ENCODE measurements around the gene MTERF2. TPM values are rescaled to one million over a fixed set of nuclear protein-coding genes. Genes with fewer than 3 reads are reported as not detected.
"Not testable (repeated sequence)": the region's sequence is repeated elsewhere in the genome, so short reads cannot be mapped to it uniquely, and the experiment has no call there.

The MTERF2 gene
- total RNA-seq, 1 experiment from 2014 or later: 10.6 TPM

- no peaks in the 10 kb centered on the region for H3K27me3 Mint-ChIP-seq (ENCODE audit: unreplicated experiment)
- BruUV-seq (replicated peaks): no TSS peak
- no peak overlapping the region for H3K27ac Mint-ChIP-seq (ENCODE audit: unreplicated experiment)
- no peak for TF ChIP-seq CTCF (IDR thresholded peaks at IDR 0.05; ENCODE audit: unreplicated experiment)
- H3K4me3 Mint-ChIP-seq (ENCODE audit: low read depth, unreplicated experiment): no peak overlapping the region
- H3K4me1 Mint-ChIP-seq (ENCODE audit: low read depth, unreplicated experiment): no peaks in the 10 kb centered on the region
- DNase-seq: no peak
- H3K9me3 Mint-ChIP-seq (ENCODE audit: low read depth, unreplicated experiment): no peaks in the 10 kb centered on the region
- H3K36me3 Mint-ChIP-seq (ENCODE audit: insufficient read depth, unreplicated experiment): no peaks in the 10 kb centered on the region
- CTCF ChIA-PET: interaction anchor here (1.6 kb wide), 1 partner anchor 92 kb away, joined by 8 read pairs; no protein-coding TSS in a partner anchor
- intact Hi-C loops (cut with micrococcal nuclease; ENCODE audit: unreplicated experiment): no loop called here
Observed at GRCh38 chr12:107012736-107013425, 25.9 kb upstream of the MTERF2 start.

- no peaks in the 10 kb centered on the region for H3K36me3 Mint-ChIP-seq (ENCODE audit: insufficient read depth, unreplicated experiment)
- no peak for DNase-seq
- H3K27me3 Mint-ChIP-seq (ENCODE audit: unreplicated experiment): no peaks in the 10 kb centered on the region
- H3K4me3 Mint-ChIP-seq (ENCODE audit: low read depth, unreplicated experiment): no peak overlapping the region
- intact Hi-C loops (cut with micrococcal nuclease; ENCODE audit: unreplicated experiment): no loop called here
- CTCF ChIA-PET: no interaction called here
- TF ChIP-seq CTCF (IDR thresholded peaks at IDR 0.05; ENCODE audit: unreplicated experiment): no peak
- H3K4me1 Mint-ChIP-seq (ENCODE audit: low read depth, unreplicated experiment): no peaks in the 10 kb centered on the region
- H3K27ac Mint-ChIP-seq (ENCODE audit: unreplicated experiment): no peak overlapping the region
- BruUV-seq (replicated peaks): no TSS peak
- H3K9me3 Mint-ChIP-seq (ENCODE audit: low read depth, unreplicated experiment): no peaks in the 10 kb centered on the region
Observed at GRCh38 chr12:107011519-107011918, 24.6 kb upstream of the MTERF2 start.

GRCh38 chr12:107007411-107007810 is 20.5 kb upstream of the MTERF2 start:
- no peak overlapping the region for H3K4me3 Mint-ChIP-seq (ENCODE audit: low read depth, unreplicated experiment)
- DNase-seq: no peak
- H3K9me3 Mint-ChIP-seq (ENCODE audit: low read depth, unreplicated experiment): no peaks in the 10 kb centered on the region
- H3K36me3 Mint-ChIP-seq (ENCODE audit: insufficient read depth, unreplicated experiment): no peaks in the 10 kb centered on the region
- TF ChIP-seq CTCF (IDR thresholded peaks at IDR 0.05; ENCODE audit: unreplicated experiment): no peak
- no peaks in the 10 kb centered on the region for H3K4me1 Mint-ChIP-seq (ENCODE audit: low read depth, unreplicated experiment)
- no peaks in the 10 kb centered on the region for H3K27me3 Mint-ChIP-seq (ENCODE audit: unreplicated experiment)
- no TSS peak for BruUV-seq (replicated peaks)
- CTCF ChIA-PET: no interaction called here
- intact Hi-C loops (cut with micrococcal nuclease; ENCODE audit: unreplicated experiment): no loop called here
- no peak overlapping the region for H3K27ac Mint-ChIP-seq (ENCODE audit: unreplicated experiment)

GRCh38 chr12:107002665-107003064 is 15.7 kb upstream of the MTERF2 start:
- H3K27me3 Mint-ChIP-seq (ENCODE audit: unreplicated experiment); intact Hi-C loops (cut with micrococcal nuclease; ENCODE audit: unreplicated experiment): not testable (repeated sequence)

GRCh38 chr12:106999446-106999845 is 12.5 kb upstream of the MTERF2 start:
- intact Hi-C loops (cut with micrococcal nuclease; ENCODE audit: unreplicated experiment): no loop called here
- no peak for TF ChIP-seq CTCF (IDR thresholded peaks at IDR 0.05; ENCODE audit: unreplicated experiment)
- Mint-ChIP-seq H3K27me3 (ENCODE audit: unreplicated experiment) (no peaks in the 10 kb centered on the region), H3K9me3 (ENCODE audit: low read depth, unreplicated experiment) (no peaks in the 10 kb centered on the region), H3K4me3 (ENCODE audit: low read depth, unreplicated experiment) (no peak overlapping the region), H3K4me1 (ENCODE audit: low read depth, unreplicated experiment) (no peaks in the 10 kb centered on the region), H3K36me3 (ENCODE audit: insufficient read depth, unreplicated experiment) (no peaks in the 10 kb centered on the region), H3K27ac (ENCODE audit: unreplicated experiment) (no peak overlapping the region)
- BruUV-seq (replicated peaks): no TSS peak
- DNase-seq: no peak
- CTCF ChIA-PET: no interaction called here

More at GRCh38 chr12:107002665-107003064, 15.7 kb upstream of the MTERF2 start:
- BruUV-seq (replicated peaks); H3K4me1 Mint-ChIP-seq (ENCODE audit: low read depth, unreplicated experiment); H3K9me3 Mint-ChIP-seq (ENCODE audit: low read depth, unreplicated experiment); H3K36me3 Mint-ChIP-seq (ENCODE audit: insufficient read depth, unreplicated experiment); H3K27ac Mint-ChIP-seq (ENCODE audit: unreplicated experiment); DNase-seq; CTCF ChIA-PET; H3K4me3 Mint-ChIP-seq (ENCODE audit: low read depth, unreplicated experiment): not testable (repeated sequence)
